HG03139 (cell line): ENCODE measurements around the gene HIC1.

ENCODE experiments used
- ATAC-seq: cut with Tn5 transposase; IDR thresholded peaks from one replicate; pipeline ENCODE4 v1.9.1; 2021; ENCODE audit not compliant: unreplicated experiment

Gene HIC1

DNA sequence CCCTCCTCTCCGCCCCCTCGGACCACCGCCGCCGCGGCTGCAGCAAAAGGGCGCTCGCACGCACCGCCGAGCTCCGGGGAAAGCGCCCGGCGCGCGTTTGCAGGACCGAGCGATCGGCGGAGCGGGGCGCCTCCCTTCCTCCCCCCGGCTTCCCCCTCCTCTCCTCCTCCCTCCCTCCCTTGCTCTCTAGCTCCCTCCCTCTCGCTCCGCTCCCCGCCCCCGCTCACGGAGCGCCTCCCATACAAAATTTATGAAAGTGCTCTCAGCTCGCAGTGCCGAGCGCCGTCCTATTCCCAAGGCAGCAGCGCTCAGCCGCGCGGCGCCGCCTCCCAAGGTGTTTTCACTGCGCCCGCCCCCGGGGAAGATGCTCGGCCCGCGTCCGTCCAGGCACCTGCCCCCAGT is 29.7 kb upstream of the HIC1 start, which contains the start of gene RTN4RL1:
Gene RTN4RL1, minus strand, starts transcription at position 115 of the 402 bp plus-strand sequence. CDS start 469 bp downstream, outside the sequence.
- no peak for ATAC-seq

DNA sequence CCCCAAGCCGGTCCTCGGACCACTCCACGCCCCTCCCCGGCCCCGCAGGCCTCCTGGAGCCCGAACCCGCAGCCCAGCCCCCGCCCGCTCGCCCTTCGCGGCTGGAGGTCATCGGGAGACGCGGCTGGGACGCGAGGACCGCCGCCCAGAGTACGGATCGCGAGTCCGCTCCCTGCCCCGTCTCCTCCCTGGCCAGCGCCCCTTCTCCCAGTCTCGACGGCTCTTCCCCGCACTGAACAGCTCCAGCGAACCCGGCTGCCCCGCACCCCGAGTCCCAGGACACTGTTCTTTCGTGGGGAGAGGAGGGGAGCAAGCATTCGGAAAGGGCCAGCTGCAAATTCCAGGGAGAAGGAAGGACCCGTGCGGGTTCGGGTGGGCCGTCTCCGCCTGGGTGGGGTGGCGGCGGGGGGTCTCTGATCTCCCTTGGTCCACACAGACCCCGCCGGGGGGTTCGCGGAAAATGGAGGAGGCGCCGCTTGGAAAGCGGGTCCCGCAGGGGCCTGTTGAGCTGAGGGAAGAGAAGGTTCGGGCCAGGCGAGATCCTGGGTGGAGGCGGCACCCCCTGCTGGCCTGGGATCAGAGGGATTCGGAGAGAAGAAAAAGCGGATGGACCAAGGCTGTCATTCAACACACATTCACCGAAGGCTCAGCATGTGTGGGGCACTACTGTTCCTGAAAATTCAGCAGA is 29.1 kb upstream of the HIC1 start:
- ATAC-seq, result no peak

DNA sequence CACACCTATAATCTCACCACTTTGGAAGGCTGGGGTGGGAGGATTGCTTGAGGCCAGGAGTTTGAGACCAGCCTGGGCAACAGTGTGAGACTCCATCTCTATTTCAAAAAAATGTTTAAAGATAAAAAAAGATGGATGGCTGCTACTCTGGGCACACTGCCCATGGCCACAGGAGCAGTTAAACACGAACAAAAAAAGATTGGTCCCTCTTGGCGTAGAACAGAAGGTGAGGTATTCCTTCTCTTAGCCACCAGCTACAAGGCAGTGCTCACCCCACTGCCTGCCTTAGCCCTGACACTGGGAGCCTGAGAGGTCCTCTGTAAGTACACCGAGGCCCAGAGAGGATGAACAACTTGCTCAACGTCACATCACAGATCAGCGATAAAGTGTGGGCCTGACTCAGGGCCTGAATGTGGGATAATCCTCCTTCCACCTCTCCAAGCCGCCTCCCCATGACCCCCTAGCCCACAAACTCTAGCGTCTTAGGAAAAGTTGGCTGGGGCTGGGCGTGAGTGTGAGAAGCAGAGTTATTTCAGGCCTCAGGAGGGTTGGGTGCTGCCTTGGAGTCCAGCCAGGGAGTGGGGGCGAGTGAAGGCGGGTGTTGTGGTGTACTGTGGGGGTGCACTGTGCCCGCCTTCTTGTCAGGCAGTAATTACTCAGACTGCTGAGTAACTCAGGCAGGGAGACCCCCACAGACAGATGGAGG is 27.2 kb upstream of the HIC1 start:
- ATAC-seq, result no peak

DNA sequence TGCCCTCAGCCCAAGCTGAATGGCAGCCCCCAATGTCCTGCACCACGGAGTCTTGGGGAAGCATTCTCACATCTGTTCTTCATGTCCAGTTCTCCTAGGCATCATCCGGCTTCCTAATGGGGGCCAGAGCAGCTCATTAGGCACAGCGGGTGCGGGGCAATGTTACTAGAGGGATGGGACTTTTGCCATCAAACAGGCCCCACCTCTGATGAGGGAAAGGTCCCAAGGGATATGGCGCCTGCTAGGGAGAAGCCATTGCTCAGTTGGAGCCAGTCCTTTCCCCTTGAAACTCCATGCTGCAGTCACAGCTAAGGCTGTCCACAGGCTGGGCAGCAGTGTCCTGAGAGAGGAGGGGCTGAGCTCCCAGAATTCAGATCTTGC is 26.7 kb upstream of the HIC1 start:
- no peak for ATAC-seq

DNA sequence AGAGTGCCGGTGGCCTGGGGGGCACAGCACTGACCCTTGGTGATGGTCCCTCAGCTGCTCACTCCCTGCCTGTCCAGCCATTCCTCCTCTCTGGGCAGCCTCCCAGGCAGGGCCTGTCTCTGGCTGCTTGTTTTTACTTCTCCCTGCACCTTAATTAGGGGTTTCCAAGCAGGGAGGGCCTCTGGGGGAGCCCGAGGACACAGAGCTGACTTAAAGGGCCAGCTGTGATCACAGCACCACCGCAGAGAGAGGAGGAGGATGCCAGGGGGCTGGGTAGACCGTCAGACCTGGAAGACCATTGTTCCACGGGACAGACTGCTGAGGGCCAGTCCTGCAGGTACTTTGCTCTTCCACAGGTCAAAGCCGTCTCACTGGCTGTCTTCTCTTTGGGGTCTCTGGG is 26.2 kb upstream of the HIC1 start:
- no peak for ATAC-seq

DNA sequence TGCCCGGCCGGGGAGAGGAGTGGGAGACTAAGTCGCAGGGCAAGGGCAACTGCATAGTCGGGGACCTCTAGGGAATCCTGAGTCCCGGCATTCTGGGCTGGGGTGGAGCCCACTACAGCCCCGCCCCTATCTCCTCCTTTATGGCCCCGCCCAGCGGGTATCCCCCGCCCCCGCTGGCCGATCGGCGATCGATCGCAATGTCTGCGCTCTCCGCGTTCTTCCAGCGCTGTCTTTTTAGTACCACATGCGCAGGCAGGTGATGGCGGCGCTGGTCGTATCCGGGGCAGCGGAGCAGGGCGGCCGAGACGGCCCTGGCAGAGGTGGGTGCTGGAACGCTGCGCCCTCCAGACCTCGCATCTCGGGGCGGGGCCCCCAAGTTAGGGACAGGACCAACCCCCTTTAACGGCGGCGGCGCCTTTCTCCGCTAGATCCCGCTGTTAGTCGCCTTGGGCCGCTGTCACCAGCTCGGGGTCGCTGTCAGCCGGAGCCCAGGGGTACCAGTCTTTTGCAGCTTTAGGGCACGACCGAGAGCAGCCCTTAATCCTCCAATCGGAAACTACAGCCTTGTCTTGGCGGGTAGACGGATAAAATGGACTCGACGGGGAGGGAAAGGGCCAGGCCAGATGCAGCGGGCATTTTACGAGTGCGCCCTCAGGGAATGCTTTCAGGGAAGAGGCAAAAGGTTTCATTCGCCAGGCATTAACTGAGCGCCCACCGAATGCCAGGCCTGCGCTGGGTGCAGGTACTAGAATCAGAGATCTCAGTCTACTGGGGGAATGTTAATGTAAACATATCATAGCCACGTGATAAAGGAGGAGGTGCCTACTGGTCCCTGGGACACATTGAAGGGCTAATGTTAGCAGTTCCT is 24.8 kb upstream of the HIC1 start, which contains the start of gene DPH1:
Gene DPH1, plus strand, starts transcription at position 243 of the 868 bp plus-strand sequence. Its CDS starts 17 bp downstream, at position 260.
- ATAC-seq, result peak; percentile 54

DNA sequence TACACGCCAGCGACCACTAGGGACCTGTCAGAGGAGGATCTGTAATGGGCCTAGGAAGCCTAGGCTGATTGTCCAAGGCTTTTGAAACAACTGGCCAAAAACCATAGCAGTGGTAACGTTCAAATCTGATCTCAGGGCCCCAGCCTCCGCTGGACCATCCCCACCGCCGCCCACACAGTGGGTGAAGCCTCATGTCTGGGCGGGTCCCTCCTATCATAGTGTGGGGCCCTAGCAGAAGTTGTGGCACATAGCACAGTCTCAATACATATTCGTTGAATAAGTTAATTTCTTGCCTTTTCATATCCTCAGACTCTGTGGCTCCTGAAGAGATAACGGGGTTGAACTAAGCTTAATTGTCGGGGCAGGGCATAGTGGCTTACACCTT is 24.1 kb upstream of the HIC1 start:
- no peak for ATAC-seq

DNA sequence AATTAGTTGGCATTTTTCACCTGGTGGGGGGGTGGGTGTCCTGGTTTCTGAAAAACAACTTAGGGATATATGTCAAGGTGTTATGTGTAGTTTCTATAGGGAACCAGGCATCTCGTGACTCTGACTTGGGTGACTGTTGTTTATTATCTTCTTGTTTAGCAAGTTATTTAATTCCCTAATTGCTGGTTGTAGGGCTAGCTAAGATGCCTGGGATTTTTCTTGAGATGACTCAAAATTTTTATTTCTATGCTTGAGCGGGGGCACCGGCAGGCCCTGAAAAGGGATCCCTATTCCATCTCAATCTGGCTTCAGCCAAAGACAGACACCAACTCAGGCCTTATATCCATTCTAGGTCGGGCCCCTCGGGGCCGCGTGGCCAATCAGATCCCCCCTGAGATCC is 21.8 kb upstream of the HIC1 start:
- no peak for ATAC-seq

DNA sequence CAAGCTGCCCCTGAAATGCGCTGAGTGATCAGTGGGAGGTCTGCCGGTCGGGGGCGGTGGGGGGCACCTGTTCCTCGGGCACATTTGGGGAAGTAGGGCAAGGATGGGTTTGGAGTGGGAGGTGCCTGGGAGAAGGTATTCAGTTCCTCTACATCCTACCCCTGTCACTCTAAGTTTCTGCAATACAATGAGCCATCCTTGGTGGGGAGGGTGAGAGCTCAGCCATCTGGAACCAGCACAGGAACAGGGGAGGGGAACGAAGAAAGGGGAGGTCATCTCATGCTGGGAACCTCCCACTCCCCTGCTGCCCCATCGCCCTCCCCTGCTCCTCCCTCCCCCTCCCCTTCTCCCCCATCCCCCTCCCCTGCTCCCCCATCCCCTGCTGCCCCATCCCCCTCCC is 20.7 kb upstream of the HIC1 start:
- no peak for ATAC-seq

DNA sequence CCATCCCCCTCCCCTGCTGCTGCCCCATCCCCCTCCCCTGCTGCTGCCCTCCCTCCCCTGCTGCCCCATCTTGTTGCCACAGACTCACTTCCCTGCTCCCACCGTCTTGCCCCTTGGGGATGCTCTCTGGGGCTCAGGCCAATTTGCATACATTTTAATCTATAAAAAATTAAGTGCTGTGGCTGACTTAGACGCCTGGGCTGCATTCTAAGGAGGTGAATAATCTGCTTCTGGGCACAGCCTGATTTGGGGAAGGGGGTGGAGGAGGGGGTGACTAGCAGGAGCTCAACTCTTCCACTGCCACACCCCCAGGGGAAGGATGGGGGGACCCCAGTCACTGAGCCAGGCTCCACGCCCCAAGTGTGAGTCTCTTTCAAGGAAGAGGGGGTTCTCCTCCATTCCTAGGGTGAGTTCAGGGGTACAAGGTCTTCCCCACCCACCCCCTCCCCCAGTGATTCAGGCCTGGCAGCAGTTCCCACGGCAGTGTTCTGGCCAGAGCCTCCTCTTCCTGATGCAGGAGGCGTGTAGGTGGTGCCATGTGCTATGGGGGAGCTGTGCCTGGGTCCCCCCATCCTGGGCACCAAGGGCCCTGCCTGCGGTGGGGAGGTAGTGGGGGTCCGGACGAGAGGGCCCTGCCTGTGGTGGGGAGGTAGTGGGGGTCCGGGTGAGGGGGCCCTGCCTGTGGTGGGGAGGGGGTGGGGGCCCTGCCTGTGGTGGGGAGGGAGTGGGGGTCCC is 19.9 kb upstream of the HIC1 start:
- no peak for ATAC-seq

DNA sequence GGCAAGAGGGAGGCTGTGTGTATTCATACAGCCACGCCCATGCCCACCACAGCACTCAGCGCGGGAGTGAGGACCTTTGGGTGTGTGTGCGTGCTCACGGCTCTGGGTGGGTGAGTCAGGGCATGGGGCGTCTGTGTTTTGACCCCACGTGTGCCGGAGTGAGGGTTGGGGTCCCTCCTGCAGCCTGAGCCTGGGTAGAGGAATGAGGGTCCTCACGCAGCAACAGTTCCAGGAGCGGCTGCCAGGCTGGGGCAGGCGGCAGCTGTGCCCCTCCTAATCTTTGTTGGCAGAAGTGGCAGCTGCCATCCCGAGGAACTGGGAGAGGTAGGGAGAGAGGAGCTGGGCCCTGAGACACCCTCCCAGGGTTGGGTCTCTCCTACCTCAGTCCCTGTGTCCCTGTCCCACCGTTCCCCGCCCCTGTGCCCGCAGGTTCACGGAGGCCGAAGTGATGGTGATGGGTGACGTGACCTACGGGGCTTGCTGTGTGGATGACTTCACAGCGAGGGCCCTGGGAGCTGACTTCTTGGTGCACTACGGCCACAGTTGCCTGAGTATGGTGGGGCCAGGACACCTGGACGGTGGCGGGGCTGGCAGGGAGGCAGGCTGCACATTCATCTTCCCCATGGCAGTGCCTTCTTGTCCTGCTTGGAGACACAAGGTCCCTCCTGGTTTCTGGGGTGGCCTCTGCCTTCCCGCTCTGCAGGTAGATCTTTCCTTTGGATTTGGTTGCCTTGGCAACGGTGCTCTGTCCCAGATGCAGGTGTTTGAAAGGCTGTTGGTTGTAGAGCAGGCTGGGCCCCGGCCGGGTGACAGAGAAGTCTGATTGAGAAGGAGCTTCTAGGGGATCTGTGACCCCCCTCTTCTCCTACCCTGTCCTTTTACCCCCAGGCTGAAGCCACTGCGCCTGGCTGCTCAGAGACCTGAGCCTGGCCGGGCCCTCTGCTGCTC is 19.1 kb upstream of the HIC1 start:
- ATAC-seq, result no peak

DNA sequence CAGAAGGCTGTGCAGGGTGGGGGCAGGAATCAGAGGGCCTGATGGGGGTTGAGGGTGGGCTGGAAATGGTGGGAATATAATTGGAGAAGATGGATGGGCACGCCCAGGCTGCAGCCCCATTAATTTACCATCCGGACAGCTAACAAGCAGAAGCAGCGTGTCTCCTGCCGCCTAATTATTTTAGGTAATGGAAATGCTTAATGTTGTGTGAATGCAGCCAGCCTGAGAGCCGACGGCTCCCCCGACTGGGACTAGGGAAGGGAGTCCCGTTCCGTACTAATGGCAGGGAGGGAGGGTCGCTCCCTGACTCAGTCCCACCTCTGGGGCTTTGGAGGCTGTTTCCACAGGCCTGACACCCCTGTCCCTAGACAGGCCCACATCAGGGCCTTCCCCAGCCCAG is 17.7 kb upstream of the HIC1 start:
- no peak for ATAC-seq

DNA sequence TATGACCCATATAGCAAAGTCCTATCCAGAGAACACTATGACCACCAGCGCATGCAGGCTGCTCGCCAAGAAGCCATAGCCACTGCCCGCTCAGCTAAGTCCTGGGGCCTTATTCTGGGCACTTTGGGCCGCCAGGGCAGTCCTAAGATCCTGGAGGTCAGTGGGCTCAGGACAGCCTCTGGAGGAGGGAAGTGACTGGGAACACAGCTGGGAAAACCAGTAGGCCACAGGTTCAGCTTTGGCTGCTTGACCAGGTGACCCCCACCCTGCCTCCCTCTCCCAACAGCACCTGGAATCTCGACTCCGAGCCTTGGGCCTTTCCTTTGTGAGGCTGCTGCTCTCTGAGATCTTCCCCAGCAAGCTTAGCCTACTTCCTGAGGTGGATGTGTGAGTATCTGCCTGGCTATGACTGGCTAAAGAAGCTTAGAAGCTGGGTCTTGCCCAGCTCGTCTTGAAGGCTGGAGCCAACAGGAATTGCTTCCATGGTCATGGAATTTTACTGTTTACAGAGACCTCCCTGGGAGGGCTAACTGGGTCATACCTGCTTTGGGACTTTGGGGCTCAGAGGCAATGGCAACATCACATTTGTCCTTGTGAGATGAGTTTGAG is 14.6 kb upstream of the HIC1 start:
- no peak for ATAC-seq

DNA sequence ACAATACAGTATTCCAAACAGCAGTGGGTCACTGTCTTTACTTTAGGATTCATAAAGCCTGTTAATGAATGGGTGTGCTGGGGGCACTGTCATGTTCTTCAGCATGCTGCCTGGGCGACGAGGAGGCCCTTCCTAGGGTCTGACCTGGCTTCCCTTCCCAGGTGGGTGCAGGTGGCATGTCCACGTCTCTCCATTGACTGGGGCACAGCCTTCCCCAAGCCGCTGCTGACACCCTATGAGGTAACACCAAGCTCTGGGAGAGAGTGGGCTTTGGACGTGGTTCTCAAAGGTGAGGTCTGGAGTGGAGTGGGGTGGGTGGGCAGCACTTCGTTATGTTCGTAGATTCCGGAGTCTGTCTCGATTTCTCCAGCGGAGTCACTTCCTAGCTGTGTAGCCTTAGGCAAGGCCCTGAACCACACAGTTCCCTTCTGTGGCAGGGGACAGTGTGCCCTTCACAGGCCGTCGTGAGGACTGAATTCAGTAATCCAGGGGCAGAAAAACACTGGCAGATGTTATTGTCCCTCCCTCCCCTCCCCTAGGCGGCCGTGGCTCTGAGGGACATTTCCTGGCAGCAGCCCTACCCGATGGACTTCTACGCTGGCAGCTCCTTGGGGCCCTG is 13.9 kb upstream of the HIC1 start:
- ATAC-seq, result peak; percentile 10

DNA sequence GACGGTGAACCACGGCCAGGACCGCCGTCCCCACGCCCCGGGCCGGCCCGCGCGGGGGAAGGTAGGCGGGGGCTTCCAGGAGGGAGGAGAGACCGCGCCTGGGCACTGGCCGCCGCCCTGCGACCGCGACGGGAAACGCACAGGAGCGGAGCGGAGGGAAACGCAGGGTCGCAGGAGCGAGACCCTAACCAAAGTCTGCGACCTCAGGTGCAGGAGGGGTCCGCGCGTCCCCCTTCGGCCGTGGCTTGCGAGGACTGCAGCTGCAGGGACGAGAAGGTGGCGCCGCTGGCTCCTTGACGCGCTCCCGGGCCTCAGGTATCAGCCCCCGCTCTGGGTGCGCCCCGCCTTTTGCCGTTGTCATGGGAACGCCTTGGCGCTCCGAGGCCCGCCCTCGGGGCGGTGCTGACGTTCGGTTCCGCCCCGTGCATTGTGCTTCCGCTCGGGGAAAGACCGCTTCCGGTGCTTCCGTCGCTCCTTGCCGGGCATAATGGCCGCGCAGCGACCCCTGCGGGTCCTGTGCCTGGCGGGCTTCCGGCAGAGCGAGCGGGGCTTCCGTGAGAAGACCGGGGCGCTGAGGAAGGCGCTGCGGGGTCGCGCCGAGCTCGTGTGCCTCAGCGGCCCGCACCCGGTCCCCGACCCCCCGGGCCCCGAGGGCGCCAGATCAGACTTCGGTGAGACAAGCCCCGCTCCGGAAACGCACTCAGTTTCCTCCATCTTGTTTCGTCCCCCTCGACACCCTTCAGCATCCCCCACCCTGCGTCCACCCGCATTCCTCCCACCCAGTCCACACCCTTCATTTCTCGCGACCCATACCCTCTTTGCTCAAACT is 13.1 kb upstream of the HIC1 start, which contains the start of gene OVCA2:
Gene OVCA2, plus strand, starts transcription at position 462 of the 829 bp plus-strand sequence. Its CDS starts 26 bp downstream, at position 488.
- peak; percentile 87 for ATAC-seq

DNA sequence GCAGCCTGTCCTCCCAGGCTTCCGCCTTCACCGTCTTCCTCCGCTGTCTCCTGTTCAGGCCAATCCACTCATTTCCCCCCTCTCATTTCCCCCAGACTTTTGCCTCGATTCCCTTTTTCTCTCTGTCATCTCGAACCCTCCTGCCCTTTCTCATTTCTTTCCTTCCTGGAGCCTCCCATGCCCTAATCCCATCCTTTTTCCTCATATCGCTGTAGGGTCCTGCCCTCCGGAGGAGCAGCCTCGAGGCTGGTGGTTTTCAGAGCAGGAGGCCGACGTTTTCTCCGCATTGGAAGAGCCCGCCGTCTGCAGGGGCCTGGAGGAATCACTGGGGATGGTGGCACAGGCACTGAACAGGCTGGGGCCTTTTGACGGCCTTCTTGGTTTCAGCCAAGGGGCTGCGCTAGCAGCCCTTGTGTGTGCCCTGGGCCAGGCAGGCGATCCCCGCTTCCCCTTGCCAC is 12.5 kb upstream of the HIC1 start:
- no peak for ATAC-seq

DNA sequence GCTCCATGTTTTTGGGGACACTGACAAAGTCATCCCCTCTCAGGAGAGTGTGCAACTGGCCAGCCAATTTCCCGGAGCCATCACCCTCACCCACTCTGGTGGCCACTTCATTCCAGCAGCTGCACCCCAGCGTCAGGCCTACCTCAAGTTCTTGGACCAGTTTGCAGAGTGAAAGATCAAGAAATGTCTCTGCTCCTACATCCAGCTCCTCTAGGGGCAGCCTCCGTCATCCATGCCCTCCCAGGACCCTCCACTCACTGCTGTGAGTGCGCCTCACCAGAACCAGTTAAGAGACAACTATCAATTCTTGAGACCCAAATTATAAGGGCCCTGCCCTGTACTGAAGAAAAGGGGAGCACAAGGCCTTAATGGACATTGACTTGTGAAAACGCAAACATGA is 12.0 kb upstream of the HIC1 start:
- no peak for ATAC-seq

DNA sequence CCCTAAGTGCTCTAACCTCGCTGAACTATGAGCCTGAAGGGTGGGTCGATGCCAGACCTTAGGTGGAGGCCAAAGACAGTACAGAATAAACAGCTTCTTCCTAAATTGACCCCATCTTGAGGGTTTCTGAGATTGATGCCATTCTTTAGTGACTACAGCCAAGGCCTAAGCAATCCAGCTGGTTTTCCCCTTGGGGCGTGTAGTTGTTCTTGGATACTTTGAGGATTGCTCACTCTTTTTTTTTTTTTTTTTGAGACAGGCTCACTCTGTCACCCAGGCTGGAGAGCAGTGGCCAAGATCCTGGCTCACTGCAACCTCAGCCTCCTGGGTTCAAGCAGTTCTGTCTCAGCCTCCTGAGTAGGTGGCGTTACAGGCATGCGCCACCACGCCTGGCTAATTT is 11.1 kb upstream of the HIC1 start:
- no peak for ATAC-seq
